Measurements from ENCODE around the gene UQCRC2. TPM values are rescaled to one million over a fixed set of nuclear protein-coding genes. Genes with fewer than 3 reads are reported as not detected.

UQCRC2 gene
- total and polyA plus RNA-seq, 9 donors, result 101 to 325 (median 164) TPM

GRCh38 chr16:21984062-21984461 is 30.9 kb downstream of the UQCRC2 start:
- no peak for TF ChIP-seq POLR2A (IDR thresholded peaks at IDR 0.05)
- TF ChIP-seq CTCF (IDR thresholded peaks at IDR 0.05), result no peak
- no peak for TF ChIP-seq EP300 (IDR thresholded peaks at IDR 0.05)
- no peaks in the 10 kb centered on the region for H3K36me3 ChIP-seq
- WGBS, 3 donors, result 77 to 91% (median 87%) methylated on average over 3 of the region's 3 CpGs
- H3K27me3 ChIP-seq, result no peaks in the 10 kb centered on the region
- no peak overlapping the region for H3K4me3 ChIP-seq
- no peak for DNase-seq
- peaks cover 1% of the 10 kb centered on the region for H3K4me1 ChIP-seq (ENCODE audit: insufficient read depth)
- H3K9me3 ChIP-seq, result no peaks in the 10 kb centered on the region
- no peak overlapping the region for H3K27ac ChIP-seq
- intact Hi-C loops (cut with DNase I), result loop anchor here in 1 of 4 donors (1.0 kb wide), 1 partner anchor 164 kb away; no protein-coding TSS in a partner anchor

- H3K4me3 ChIP-seq, result no peak overlapping the region
- no peaks in the 10 kb centered on the region for H3K9me3 ChIP-seq
- intact Hi-C loops (cut with DNase I), result no loop called here
- H3K4me1 ChIP-seq (ENCODE audit: insufficient read depth), result peaks cover 2% of the 10 kb centered on the region
- H3K36me3 ChIP-seq, result no peaks in the 10 kb centered on the region
- no peak for TF ChIP-seq POLR2A (IDR thresholded peaks at IDR 0.05)
- no peak for TF ChIP-seq EP300 (IDR thresholded peaks at IDR 0.05)
- no peak for TF ChIP-seq CTCF (IDR thresholded peaks at IDR 0.05)
- H3K27ac ChIP-seq, result no peak overlapping the region
- no peak for DNase-seq
- H3K27me3 ChIP-seq, result no peaks in the 10 kb centered on the region
These were observed 32.4 kb downstream of the UQCRC2 start for GRCh38 chr16:21985524-21985923.

GRCh38 chr16:21986692-21987246 is 33.6 kb downstream of the UQCRC2 start:
- WGBS, 3 donors, result 83 to 88% (median 84%) methylated on average over 4 of the region's 4 CpGs

GRCh38 chr16:21987498-21987897 is 34.3 kb downstream of the UQCRC2 start:
- no peaks in the 10 kb centered on the region for H3K9me3 ChIP-seq
- intact Hi-C loops (cut with DNase I), result no loop called here
- no peaks in the 10 kb centered on the region for H3K36me3 ChIP-seq
- WGBS, 3 donors, result 40 to 53% (median 49%) methylated on average over 2 of the region's 2 CpGs
- no peak overlapping the region for H3K27ac ChIP-seq
- H3K4me3 ChIP-seq, result no peak overlapping the region
- peaks cover 2% of the 10 kb centered on the region for H3K4me1 ChIP-seq (ENCODE audit: insufficient read depth)
- TF ChIP-seq POLR2A (IDR thresholded peaks at IDR 0.05) (no peak), CTCF (IDR thresholded peaks at IDR 0.05) (no peak), EP300 (IDR thresholded peaks at IDR 0.05) (no peak)
- DNase-seq, result no peak
- no peaks in the 10 kb centered on the region for H3K27me3 ChIP-seq

More at GRCh38 chr16:21986692-21987246, 33.6 kb downstream of the UQCRC2 start:
- no peak overlapping the region for H3K4me3 ChIP-seq
- H3K27ac ChIP-seq, result no peak overlapping the region
- TF ChIP-seq EP300 (IDR thresholded peaks at IDR 0.05) (no peak), CTCF (IDR thresholded peaks at IDR 0.05) (no peak), POLR2A (IDR thresholded peaks at IDR 0.05) (no peak)
- intact Hi-C loops (cut with DNase I), result no loop called here
- peaks cover 2% of the 10 kb centered on the region for H3K4me1 ChIP-seq (ENCODE audit: insufficient read depth)
- no peak for DNase-seq
- no peaks in the 10 kb centered on the region for H3K27me3 ChIP-seq
- H3K9me3 ChIP-seq, result no peaks in the 10 kb centered on the region
- H3K36me3 ChIP-seq, result no peaks in the 10 kb centered on the region
